GM21825 (cell line): ENCODE measurements around the gene RNF215.
A peak's percentile ranks its signal among the peaks of the same experiment; 100 is the strongest.
"Not testable (repeated sequence)": the region's sequence is repeated elsewhere in the genome, so short reads cannot be mapped to it uniquely, and the experiment has no call there.

ENCODE experiments used
- ATAC-seq: cut with Tn5 transposase; IDR thresholded peaks from one replicate; pipeline ENCODE4 v1.9.1; 2021; ENCODE audit warnings: mild to moderate bottlenecking, moderate library complexity; ENCODE audit not compliant: unreplicated experiment

Gene RNF215

DNA sequence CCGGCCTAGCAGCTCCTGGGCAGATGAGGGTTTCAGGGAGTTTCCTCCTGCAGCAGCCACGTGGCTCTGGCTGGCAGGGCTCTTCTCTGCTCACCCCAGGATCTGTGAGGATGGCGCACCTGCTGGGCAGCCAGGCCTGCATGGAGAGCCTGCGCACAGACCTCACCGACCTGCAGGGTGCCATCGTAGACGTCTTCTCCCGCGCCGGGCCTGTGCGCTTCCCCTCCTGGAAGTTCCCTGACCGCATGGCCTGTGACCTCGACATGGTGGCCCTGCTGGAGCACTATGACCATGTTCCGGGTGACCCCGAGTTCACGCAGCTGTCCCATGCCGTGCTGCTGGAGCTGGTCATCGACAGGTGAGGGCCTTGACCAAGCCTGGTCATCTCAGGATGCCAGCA, 21.3 kb downstream of the RNF215 start:
- no peak for ATAC-seq

DNA sequence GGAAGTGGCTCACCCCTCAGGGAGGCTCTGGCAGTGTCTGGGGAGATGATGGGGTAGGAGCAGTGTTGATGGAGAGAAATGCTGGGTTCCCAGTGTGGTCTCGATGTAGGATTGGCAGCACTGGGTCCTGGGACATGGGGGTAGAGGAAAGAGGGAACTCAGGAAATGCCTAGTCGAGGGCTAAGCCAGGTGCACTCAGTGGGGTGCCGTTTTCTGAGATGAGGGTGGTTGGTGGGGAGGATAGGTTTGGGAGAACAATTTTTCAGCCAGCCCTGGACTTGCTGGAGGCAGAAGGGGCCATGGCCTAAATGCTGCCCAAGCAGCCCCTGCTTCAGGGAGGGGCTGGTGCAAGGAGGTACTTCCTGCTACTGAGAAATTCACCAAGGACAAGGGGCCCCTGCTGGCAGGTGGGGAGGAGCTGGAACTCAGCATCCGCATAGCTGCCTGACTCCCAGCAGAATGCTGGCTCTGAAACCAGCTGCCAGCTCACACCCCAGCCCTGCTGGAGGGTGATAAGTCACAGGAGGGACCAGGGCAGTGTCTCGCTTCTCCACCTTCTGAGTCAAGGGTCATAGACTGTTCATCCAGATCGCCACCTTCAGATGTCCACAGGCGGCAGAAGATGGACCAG, 24.4 kb downstream of the RNF215 start:
- ATAC-seq = no peak

DNA sequence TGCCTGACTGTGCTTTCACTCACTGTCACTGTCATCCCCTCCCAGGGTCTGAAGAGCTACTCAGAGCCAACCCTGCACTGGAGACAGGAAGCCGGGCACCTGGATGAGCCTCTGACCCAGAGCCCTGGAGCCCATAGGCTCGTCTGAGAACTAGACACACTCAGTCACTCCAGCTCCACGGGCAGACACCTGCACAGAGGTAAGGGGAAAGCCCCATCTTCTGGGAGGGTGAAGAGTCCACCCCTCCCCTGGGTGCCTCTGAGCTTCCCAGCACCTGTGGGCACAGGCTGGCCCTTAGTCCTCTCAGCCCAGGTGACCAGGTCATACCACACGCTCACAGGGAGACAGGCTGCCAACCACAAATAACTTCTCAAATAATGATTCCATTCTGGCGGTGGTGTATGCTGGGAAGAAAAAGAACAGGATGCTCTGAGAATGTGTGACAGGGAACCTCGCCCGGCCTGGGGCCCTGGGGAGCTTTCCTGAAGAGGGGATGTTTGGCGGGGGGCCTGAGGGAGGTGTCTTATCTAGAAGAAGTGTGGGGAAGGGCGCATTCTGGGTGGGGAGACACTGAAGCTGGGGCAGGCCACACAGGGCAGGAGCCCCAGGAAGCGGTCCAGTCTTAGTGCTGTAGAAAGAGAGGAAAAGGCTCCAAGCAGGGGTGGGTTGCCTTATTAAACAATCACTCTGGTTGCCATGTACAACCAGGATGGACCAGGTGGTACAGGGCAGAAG, 25.1 kb downstream of the RNF215 start:
- no peak for ATAC-seq

DNA sequence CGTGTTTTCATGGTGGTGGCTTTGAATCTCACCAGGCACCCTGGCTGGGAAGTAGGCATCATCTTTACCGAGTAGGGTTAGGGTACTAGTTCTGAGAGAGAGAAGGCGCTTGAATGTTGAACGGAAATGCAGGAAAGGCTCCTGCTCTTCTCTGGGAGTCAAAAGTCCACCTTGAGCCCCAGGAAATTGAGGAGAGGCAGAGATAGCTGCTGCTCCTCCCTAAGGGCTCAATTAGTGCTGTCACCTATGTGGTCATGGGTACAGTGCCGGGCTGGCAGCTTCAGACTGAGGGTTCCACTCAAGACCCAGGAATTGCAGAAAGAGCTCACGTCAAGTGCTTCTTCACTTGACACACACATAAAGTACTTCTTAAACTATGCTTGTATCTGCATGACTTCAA, 28.7 kb downstream of the RNF215 start:
- no peak for ATAC-seq

DNA sequence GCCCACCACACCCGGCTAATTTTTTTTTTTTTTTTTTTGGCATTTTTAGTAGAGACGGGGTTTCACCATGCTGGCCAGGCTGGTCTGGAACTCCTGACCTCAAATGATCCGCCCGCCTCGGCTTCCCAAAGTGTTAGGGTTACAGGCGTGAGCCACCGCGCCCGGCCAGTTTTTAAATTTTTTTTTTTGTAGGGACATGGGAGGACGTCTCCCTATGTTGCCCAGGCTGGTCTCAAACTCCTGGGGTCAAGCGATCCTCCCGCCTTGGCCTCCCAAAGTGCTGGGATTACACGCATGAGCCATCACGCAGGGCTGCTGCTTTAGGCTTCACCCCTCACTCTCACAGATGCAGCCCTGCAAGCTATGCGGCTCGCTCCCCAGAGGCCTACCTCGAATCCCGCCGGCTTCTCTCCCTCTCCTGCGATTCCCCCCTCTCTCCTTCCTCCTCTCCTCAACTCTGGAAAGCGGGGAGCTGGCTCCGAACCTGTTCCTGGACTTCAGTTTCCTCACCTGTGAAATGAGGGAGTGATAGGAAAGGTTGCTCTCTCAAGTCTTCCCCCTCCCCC, 29.5 kb downstream of the RNF215 start:
- ATAC-seq = no peak

DNA sequence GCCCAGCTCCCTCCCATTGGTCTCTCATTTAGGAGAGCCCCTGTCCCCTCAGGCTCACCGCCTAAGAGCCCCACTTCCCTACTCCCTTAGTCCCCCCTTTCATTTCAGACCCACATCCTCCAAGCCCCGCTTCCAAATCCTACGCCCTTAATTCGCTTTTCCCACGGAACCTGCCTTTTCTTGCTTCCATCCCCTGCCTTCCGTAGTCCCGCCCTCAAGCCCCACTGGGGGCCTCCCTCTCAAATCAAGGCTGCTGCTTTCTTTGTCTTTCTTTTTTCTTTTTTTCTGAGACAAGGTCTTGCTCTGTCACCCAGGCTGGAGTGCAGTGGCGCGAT, 30.0 kb downstream of the RNF215 start:
- ATAC-seq = no peak

DNA sequence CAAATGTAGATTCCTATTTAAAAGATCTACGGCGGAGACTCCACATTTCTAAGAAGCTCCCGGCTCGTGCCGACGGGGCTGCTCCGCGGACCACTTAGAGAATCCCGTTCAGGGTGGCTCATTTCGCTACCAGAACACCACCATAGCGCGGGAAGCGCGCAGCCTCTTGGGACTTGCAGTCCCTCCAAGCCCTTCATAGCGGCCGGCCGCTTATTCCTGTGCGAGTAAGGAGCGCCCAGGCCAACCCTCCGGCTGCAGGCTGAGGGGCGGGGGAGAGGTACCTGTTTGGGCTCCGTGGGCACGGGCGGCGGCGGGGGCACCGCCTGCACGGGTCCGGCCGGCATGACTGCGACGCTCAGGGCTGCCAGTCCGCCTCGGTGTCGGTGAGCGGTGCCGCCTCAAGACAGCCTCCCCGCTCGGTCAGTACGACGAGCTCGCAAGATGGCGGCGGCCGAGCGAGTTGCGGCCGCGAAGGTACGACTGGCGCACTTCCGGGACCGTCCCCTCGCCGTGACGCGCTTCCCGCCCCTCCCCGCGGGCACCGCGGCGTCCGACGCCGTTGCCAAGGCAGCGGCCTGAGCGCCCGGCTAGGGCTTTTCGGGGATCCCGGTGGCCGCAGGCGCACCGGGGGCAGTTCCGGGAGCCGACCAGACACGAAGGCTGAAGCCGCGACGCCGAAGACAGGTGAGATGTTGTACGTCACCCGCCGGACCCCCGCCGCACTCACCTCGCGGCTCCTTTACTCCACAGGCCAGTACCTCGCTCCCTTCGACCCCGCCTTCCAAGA, 30.6 kb downstream of the RNF215 start, which contains the start of the genes CCDC157 and SF3A1:
CCDC157 (plus strand) TSS at position 559 of the 787 bp plus-strand sequence. CDS start 8,994 bp downstream, outside the sequence.
SF3A1 (minus strand) TSS at position 446 of the 787 bp plus-strand sequence; CDS start at position 344, 102 bp downstream.
- ATAC-seq = peak; percentile 87

DNA sequence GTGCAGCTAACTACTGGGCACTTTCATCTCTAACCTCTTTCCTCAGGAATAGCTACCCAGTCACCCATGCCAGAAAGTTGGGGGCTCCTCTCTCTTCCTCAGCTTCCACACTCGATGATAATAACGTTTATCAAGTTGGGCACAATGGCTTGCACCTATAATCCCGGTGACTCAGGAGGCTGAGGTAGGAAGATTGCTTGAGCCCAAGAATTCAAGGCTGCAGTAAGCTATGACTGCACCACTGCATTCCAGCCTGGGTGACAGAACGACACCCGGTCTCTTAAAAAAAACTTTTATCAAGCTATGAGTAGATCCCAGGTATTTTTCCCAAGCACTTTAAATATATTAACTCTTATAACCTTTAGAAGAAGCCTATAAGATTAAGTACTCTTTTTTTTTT, 32.6 kb downstream of the RNF215 start:
- ATAC-seq = no peak

DNA sequence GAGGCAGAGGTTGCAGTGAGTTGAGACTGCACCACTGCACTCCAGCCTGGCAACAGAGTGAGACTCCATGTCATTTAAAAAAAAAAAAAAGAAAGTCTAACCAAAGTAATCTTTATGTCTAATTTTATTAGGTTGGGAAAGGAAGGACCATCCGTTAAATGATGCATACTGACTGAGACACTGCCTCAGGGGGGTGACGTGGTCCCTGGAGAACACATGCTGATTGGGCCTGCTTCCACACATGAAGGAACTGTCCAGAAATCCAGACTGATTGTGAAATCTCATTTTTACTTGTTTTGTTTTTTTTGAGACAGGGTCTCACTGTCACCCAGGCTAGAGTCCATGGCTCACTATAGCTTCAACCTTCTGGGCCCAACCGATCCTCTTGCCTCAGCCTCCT, 36.0 kb downstream of the RNF215 start:
- ATAC-seq = no peak

DNA sequence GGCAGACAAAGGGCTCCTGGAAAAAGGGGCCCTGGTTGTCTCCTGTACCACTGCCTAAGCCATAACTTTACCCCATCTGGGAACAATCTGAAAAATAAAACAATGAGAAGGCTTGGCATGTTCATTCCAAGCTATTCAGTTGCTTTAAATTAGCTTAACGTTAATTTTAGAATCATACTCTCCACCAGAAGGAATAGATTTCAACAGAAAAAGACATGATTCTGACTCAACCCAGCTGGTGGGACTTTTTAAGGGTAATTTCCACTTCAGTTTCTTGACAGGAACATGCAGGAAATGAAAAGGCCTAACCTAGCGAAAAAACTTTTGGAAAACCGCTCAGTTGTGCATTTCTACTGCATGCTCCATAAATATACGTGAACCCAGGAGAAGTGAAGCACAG, 38.4 kb downstream of the RNF215 start:
- no peak for ATAC-seq

DNA sequence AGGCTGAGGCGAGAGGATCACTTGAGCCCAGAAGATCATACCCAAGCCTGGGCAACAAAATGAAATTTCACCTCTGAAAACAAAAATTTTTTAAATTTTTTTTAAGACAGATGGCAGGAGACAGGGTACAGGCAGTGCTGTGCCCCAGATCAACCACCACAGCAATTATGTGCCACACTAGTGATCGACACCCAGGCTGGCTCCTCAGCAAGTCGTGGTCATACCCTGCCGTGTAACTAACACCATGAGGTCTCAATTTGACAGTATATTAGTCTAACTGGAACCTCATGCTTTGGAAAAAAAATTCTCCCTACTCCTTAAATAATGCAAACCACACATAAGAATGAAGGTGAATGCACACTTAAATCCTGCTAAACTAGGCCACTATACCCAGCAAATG, 38.8 kb downstream of the RNF215 start:
- ATAC-seq = no peak

DNA sequence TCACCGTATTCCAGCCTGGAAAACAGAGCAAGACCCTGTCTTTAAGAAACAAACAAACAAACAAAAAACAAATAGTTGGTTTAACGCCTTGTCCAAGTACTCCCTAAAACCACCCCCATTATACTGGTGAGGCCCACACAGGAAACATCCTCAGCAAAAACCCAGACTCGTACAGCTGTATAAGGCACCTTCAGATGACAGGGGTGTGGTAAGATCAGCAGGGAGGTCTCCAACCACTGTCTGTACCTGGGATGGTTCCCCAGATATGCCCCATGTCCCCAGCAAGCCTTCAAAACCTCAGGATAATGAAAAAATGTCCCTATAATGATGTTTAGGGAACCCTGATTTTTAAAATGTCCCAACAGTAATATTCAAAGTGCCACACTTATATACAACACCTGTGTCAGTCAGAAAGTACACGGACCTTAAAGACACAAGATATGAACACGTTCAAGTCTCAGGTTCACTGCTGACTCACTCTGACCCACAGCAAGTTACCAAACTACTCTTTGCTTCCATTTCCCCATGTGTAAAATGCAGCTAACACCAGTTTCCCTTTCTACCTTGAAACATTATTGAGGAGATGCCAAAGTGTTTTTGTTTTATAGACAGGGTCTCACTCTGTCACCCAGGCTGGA, 39.8 kb downstream of the RNF215 start:
- no peak for ATAC-seq

DNA sequence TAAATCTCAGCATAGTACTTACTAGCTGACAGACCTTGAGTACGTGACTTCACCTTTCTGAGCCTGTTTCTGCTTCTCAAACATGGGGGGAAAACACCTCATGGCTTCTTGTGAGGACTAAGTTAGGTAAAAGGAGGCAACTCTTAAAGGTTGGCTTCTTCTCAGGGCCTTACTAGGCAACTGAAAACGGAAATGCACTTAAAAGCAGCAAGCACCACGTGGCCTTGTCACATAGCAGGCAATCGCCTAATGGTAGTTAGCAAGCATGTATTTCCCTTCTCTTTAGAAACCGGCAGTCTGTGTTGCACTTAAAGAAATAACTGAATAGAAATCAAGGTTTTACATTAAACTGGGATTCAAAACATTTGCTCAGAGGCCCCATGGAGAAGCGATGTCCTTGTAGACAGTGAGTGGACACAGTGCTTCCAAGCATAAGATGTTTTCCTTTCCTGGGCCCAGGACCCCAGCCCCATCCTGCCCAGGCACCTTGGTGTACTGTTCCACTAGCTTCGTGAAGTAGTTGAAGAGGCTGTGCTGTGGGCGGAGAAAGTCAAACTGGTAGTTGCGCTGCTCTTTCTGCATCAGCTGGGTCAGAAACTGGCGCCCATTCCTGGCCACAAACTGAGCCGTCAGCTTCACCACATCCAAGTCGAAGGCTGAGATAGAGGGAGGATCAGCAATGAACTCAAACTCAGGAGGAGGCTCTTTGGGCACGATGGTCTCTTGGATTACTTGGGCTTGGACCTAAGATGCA, 42.6 kb downstream of the RNF215 start:
- ATAC-seq = no peak

DNA sequence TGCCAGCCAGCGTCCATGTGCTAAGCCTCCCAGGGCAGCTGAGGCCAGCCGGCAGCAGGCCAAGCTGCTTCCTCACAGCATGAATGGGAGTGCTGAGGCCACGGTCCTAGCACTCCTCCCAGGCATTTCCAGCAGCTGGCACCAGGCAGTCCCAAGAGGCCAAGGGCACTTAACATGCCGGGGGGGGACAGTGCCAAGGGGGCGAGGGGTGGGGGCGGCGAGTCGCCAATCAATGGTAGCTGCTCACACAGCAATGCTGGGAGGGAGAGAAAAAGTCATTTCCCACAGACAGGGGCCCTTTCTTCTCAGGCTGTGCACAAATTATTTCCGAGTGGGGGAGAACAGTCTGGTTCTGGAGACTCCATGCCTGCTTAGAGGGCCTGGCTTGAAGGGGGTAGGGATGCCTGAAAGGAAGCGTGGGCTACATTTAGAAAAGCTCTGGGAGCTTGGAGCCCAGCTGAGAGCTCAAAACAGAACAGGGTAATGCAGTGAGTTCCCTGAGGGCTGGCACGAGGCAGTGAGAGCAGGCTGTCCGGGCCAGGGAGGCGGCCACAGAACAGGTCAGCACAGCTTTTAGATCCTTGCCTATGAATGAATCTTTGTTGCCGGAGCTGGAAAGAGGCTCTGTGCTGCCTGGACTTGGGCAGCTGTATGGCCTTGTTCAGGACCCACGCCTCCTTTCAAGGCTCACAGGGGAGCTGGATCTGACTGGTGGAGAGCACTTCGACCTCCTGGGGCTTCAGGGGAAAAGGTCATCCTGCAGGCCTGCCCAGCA, 46.1 kb downstream of the RNF215 start:
- ATAC-seq = no peak

DNA sequence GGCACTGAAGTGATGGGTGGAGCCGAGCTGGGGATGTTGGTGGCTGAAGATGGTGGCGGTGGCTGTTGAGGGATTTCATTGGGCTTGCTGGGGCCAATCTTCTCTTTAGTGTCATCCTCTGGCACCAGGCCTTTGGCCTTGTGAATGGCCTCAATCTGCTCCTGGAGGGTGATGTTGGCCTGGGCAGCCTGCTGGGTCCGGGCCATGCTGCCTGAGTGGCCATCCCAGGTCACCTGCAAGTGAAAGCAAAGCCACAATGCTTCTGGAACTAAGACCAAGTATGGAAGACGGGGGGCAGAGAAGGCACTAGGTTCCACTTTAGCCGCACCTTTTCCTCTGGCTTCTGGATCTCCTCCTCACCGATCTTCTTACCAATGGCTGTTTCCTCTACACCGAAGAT, 48.4 kb downstream of the RNF215 start:
- ATAC-seq = no peak

DNA sequence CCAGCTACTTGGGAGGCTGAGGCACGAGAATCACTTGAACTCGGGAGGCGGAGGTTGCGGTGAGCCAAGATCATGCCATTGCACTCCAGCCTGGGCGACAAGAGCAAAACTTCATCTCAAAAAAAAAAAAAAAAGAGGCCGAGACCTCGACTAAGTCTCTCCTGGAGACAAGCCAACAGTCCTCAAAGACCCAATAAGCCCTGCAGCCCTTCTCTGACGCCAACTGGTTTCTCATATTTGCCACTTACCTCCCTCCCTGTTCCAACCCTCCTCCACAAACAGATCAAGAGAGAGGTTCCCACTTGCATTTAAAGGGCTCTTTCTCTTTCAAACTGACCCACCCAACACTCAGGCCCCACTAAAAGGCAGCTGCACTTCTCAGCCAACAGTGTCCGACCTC, 48.9 kb downstream of the RNF215 start:
- not testable (repeated sequence) for ATAC-seq

DNA sequence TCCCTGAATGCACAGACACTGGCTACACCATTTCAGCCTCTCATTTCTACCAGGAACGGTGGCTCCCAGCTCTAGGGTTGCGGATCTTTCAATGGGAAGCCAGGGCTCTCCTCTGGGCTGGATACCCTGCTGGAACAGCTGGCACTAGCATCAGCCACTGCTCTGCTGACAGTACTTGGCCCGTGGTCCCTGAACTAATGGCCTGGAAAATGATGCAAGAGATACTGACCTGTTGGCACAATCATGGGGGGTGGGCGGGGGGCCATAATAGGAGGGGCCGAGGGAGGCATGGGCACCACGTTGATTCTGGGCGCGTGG, 49.8 kb downstream of the RNF215 start:
- ATAC-seq = no peak

DNA sequence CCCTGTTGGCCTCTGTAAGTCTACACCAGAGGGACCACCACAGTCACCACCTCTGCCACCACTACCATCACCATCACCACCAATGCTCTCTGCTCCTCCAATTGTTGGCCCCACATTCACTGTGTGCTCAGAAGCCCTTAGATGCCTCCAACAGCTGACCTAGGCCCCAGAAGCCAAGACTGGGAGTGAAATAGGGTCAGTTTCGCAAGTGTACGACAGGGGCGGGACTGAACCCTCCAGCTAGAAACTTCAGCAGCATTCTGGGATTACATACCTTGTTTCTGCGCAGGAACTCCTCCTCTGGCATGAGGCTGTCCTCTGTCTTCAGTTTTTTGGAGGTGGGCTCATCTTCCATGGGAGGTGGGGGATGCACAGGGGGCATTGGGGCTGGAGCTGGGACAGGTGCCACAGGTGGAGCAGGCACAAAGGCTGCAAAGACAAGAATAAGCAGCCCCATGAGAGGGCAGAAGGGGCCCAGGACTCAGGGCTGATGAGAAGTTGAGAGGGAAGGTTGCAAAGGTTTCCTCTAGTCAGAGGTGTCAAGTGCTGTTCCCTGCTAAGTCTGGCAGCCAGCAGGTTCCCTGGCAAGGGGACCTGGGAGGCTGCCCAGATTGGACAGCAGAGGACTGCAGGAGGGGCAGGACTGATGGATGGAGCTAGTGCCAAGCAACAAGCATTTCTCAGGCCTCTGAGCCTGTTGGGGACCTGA, 50.3 kb downstream of the RNF215 start:
- no peak for ATAC-seq

DNA sequence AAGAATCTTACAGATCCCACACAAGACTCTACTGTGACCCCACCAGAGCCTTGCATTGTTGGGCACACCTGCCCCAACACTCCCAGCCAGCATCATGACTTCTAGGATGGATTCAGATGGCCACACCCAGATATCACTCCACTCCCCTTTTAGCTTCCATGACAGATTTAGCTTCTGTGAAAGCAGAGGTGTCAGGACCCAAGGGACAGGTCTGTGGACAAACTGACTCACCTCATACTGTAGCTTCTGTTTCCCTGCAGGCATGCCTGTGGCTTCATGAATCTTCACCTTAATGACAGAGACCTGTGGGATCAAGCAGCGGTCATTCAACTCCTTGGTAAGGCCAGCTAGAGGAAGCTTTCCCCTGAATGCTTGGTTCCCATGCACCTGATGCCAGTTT, 52.0 kb downstream of the RNF215 start:
- ATAC-seq = no peak
